ENCODE results near the gene SUMF2.
"Not testable (repeated sequence)": the region's sequence is repeated elsewhere in the genome, so short reads cannot be mapped to it uniquely, and the experiment has no call there.

Gene SUMF2

DNA sequence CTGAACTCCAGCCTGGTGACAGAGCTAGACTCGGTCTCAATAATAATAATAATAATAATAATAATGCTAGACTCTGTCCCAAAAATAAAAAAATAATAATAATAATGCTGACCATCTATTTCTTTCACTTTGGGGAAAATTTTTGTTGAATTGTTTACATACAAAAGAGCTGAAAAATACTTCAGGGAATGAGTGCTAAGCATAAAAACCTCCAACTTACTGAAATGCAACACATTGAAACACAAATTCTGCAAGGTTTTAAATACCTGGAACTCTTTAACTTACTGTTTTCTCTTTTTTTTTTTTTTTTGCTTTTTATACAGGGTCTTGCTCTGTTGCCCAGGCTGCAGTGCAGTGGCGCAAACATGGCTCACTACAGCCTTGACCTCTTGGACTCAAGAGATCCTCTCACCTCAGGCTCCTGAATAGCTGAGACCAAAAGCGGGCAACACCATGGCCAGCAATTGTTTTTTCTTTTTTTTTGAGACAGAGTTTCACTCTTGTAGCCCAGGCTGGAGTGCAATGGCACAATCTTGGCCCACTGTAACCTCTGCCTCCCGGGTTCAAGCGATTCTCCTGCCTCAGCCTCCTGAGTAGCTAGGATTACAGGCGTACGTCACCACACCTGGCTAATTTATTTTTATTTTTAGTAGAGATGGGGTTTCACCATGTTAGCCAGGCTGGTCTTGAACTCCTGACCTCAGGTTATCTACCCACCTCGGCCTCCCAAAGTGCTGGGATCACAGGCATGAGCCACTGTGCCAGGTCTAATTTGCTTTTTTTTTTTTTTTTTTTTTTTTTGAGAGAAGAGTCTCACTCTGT is 34.3 kb downstream of the SUMF2 start:
- DNase-seq; in situ Hi-C loops (cut with MboI; ENCODE audit: low pct_unique_long_range_greater_than_20kb, low sequenced_read_pairs): not testable (repeated sequence)

DNA sequence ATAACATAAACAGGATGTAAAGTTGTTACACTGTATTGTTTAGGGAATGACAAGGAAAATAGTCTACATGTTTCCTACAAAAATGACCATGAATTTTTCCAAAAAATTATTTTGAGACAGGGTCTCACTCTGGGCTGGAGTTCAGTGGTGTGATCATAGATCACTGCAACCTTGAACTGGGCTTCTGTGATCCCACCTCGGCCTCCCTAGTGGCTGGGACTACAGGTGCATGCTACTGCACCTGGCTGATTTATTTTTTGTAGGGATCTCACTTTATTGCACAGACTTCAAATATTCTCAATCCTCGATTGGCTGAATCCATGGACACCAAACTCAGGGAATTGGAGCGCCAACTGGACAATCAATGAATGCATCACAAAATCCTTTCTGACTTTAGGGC is 35.6 kb downstream of the SUMF2 start:
- in situ Hi-C loops (cut with MboI; ENCODE audit: low pct_unique_long_range_greater_than_20kb, low sequenced_read_pairs) = no loop called here
- DNase-seq = no peak

DNA sequence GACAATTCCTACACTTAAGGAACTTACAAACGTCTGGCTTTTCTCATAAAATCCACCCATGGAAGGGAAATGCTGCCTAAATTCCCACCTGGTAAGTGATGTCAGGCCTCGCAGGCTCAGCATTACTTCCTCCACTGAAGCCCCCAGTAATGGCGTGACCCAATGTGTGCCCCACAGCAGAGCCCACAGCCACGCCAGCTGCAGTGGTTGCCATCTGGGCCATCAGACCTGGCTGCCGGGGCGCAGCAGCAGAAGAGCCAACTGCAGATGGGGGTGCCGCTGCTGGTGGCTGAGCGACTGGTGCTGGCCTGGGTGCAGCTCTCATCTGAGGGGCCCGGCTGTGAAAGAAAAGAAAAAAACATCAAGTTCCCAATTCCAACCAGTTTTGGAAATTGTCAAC is 40.1 kb downstream of the SUMF2 start:
- in situ Hi-C loops (cut with MboI; ENCODE audit: low pct_unique_long_range_greater_than_20kb, low sequenced_read_pairs) = not testable (repeated sequence)

DNA sequence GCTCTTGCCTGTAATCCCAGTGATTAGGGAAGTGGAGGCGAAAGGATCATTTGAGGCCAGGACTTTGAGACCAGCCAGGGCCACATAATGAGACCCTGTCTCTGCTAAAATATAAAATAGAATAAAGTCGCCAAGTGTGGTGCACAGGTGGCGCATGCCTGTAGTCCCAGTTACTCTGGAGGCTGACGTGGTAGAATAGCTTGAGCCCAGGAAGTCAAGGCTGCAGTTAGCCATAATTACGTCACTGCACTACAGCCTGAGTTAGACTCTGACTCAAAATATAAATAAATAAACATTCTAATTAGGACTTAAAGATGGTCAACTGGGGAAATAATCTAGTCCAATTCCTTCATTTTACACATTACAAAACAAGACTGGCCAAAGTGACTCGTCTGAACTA is 41.4 kb downstream of the SUMF2 start:
- peak; percentile 49 for DNase-seq
- in situ Hi-C loops (cut with MboI; ENCODE audit: low pct_unique_long_range_greater_than_20kb, low sequenced_read_pairs) = no loop called here

More for the DNA sequence above, 40.1 kb downstream of the SUMF2 start:
- DNase-seq = not testable (repeated sequence)

DNA sequence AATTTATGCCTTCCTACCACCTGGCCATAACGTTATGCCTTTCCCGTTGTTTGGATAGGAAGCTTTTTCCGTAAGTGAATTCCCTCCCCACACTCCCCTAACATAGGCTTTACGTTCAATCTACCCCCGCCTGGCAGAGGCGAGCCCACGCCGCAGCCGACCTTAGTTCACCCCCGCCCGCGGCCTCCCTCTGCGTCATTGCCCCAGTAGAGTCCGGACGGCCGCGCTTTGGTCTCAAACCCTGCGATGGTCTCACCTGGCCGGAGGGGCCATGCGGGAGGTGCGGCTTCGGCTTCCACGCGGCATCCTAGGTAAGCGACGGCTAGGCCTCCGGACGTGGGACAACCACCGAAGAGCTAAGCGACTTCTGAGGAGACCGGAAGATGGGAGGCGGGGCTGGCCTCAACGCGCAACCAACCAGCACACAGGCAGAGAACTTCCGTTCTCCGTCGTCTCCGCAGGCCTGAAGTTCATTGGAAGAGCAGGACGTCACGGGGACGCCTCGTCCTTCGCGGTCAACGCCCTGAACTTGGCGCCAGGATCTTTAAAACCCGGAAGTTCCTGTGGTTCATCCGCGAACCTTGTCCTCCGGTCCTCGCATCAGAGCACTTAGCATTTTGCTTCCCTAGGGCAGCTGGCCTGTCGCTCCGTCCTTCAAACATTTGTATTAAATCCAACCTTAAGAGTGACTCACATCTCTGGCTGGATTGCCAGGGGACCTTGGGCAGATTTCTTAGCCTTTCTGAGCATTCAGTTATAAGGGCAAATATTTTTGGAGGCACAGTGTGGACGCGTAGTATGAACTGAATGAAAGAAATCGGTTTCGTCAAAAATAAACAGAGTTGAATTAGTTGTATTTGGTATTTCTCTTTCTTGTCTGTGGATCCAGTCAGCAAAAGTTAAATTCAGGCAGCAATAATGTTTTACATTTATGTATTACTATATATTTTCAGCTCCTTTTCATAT is 42.3 kb downstream of the SUMF2 start, which contains the start of gene CHCHD2:
Gene CHCHD2 (minus strand): TSS at position 369 of the 966 bp plus-strand sequence. CDS start 63 bp downstream, at position 306.
- in situ Hi-C loops (cut with MboI; ENCODE audit: low pct_unique_long_range_greater_than_20kb, low sequenced_read_pairs) = no loop called here
- DNase-seq = peak; percentile 99

DNA sequence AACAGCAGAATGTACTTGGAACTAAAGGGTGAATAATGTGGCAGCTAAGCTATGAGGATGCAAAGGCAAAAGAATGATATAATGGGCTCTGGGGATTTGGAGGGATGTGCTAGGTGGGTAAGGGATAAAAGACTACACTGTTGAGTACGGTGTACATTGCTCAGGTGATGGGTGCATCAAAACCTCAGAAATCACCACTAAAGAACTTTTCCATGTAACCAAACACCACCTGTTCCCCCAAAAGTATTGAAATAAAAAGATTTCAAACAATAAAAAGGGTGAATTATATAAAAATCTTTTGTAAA is 43.8 kb downstream of the SUMF2 start:
- in situ Hi-C loops (cut with MboI; ENCODE audit: low pct_unique_long_range_greater_than_20kb, low sequenced_read_pairs) = no loop called here
- DNase-seq = no peak

DNA sequence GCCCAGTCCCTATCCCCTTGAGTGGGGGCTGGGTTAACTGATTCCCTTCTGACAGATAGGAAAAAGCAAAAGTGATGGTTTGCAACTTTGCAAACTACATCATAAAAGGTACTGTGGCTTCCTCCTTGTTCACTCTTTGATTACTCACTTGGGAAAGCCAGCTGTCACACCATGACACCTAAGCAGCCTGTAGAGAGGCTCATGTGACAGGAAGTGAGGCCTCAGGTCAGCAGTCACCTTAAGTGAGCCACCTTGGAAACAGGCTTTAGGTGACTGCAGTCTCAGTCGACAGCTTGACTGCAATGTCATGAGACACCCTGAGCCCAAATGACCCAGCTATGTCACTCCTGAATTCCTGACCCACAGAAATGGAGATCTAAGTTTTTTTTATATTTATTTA is 46.5 kb downstream of the SUMF2 start:
- in situ Hi-C loops (cut with MboI; ENCODE audit: low pct_unique_long_range_greater_than_20kb, low sequenced_read_pairs) = no loop called here
- DNase-seq = no peak

DNA sequence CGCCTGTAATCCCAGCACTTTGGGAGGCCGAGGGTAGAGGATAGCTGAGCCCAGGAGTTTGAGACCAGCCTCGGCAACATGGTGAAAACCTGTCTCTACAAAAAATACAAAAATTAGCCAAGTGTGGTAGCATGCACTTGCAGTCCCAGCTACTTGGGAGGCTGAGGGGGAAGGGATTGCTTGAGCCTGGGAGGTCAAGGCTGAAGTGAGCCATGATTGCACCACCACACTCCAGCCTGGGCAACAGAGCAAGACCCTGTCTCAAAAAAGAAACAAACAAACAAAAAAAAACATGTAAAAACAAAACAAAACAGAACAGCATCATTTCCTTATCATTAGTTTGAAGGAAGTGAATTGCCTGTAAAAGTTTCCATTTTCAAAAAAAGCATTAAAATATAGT is 48.2 kb downstream of the SUMF2 start:
- DNase-seq; in situ Hi-C loops (cut with MboI; ENCODE audit: low pct_unique_long_range_greater_than_20kb, low sequenced_read_pairs): not testable (repeated sequence)

DNA sequence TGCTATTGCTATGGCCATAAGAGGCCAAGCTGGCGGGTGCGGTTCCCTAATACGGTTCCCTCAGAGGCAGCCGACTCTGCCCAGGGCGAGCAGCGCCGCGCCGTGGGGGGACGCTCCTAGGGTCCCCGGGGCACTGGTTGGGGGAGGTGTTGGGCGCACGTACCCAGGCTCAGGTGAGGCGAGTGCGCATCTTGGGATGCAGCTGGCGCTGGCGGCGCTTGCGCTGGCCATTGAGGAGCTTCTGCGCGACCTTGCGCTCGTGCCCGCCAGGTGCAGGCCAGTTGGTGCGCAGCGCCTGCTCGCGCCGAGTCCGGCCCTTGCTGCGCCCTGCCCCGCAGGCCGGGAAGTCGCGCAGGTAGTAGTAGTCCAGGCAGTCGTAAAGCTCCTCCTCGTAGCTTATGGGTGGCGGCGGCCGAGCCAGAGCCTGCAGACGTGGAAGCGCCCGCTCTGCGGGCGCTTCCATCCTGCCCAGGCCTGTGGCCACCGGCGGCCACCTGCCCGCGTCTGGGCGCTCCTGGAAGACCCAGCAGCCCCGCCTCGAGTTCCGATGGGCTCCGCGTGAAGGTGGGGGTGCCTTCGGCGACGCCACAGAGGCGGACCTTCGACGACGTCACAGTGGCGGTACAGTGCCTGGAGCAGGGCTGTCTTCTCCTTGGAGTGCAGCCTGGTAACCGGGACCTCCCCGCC is 51.9 kb downstream of the SUMF2 start, which contains the start of gene NUPR2:
Gene NUPR2 (minus strand): TSS at position 566 of the 687 bp plus-strand sequence. CDS start 103 bp downstream, at position 463.
- no peak for DNase-seq
- in situ Hi-C loops (cut with MboI; ENCODE audit: low pct_unique_long_range_greater_than_20kb, low sequenced_read_pairs) = no loop called here

DNA sequence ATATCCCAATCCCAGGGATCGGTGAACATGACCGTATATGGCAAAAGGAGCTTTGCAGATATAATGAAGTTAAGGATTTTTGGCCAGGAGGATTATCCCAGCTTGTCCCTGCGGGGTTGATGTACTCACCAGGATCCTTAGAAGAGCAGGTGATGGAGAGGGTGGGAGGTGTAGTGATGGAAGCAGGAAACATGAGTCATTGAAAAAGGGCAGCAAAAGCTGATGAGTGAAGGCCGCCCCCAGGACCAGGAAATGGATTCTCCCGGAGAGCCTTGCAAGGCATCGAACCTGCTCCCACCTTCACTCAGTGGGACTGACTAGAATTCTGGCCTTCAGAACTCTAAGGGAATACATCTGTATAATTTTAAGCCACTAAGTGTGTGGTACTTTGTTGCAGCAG is 57.4 kb downstream of the SUMF2 start:
- no peak for DNase-seq
- in situ Hi-C loops (cut with MboI; ENCODE audit: low pct_unique_long_range_greater_than_20kb, low sequenced_read_pairs) = no loop called here

DNA sequence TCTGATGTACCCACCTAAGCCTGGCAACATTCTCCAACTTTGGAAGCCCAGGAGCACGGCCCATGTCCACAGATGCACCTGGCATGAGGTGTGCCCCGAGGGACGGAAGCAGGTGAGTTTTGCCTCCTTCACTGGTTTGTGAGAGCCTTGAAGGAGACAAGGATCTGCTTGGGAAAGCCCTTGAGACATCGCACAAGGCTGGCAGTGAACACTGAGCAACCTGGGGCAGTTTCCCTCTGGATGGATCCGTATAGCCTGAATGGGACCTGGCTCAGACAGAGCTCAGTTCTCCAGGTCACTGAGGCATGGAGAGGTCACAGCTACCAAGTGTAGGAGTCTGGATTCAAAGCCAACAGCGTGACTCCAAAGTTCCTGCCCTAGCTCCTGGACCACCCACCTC is 60.9 kb downstream of the SUMF2 start:
- DNase-seq = no peak
- in situ Hi-C loops (cut with MboI; ENCODE audit: low pct_unique_long_range_greater_than_20kb, low sequenced_read_pairs) = no loop called here

DNA sequence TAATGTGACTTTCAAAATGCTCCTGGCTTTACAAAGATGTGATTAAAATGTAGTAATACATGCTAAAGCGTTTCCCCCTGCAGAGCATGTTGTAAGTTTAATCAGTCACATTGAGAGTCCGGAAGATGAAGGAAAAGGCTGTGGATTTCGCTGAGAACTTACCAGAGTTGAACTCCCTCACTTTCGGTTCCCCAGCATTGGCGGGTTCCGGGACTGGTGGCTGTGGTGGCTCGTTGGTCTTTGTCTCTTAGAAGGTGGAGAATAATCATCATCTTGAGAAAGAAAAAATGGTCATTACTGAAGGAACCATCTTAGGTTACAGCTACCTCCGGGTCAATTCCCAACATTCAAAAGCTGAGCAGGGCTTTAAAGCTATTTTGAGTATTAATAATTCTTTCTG is 61.7 kb downstream of the SUMF2 start:
- in situ Hi-C loops (cut with MboI; ENCODE audit: low pct_unique_long_range_greater_than_20kb, low sequenced_read_pairs) = no loop called here
- no peak for DNase-seq

DNA sequence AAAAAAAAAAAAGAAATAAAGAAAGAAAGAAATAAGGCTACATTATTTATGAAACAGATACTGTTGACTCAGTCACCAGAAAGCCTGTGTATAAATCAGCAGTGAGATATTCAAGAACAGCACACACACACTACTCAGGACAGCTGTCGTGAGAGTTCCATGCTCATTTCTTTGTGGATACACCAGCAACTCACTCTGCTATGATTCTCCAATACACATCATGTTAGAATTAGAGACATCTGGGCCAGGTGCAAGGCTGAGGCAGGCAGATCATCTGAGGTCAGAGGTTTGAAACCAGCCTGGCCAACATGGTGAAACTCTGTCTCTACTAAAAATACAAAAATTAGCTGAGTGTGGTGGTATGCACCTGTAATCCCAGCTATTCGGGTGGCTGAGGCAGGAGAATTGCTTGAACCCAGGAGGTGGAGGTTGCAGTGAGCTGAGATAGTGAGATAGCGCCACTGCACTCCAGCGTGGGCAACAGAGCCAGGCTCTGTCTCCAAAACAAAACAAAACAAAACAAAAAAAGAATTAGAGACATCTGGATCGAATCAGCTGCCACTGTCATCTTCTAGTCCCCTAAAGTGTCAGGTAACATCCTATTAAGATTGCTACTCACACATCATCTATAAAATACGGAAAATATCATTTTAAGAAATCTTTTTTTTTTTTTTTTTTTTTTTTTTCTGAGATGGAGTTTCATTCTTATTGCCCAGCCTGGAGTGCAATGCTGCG is 63.3 kb downstream of the SUMF2 start:
- in situ Hi-C loops (cut with MboI; ENCODE audit: low pct_unique_long_range_greater_than_20kb, low sequenced_read_pairs) = no loop called here
- DNase-seq = no peak

Measured in KBM-7 (cell line).